AG04450 (cell line): ENCODE results near the gene TSPAN13. TPM values are rescaled to one million over a fixed set of nuclear protein-coding genes. Genes with fewer than 3 reads are reported as not detected.

ENCODE experiments used
- CTCF ChIA-PET: fragments of 300-600, 350-600 bp; formaldehyde crosslinking; extraction: SDS; loops from one replicate; lab custom pipeline; 2022; ENCODE audit warnings: antibody characterized with exemption, inconsistent platforms; lab: Charles Lee
- POLR2A ChIA-PET: fragments of 350-600 bp; formaldehyde crosslinking; extraction: SDS; loops from one replicate; lab custom pipeline; 2021; ENCODE audit warnings: antibody characterized with exemption, inconsistent platforms; lab: Yijun Ruan, JAX
- DNase-seq: peaks from one replicate; pipeline ENCODE4 v3.0.0-alpha.2; 2011; ENCODE audit warnings: low read depth, low spot score
- H3K27ac ChIP-seq: one replicate; pipeline ENCODE4 v1.5.1; 2012; ENCODE audit warnings: low read depth, low read length, control low read depth
- H3K27me3 ChIP-seq: one replicate; pipeline ENCODE4 v1.6.0; 2012; ENCODE audit warnings: low read length; ENCODE audit not compliant: control insufficient read depth, insufficient read depth
- H3K4me3 ChIP-seq: 2 replicates; pipeline ENCODE4 v1.5.1; 2011; ENCODE audit warnings: mild to moderate bottlenecking, low read depth, low read length, control low read depth
- H3K9me3 ChIP-seq: 2 replicates; pipeline ENCODE4 v1.5.1; 2012; ENCODE audit warnings: low read length; ENCODE audit not compliant: control insufficient read depth, insufficient read depth
- CTCF ChIP-seq: IDR thresholded peaks from 2 replicates; pipeline ENCODE4 v1.5.1; 2011; ENCODE audit warnings: low read depth, low read length, control low read depth, inconsistent platforms
- polyA plus RNA-seq: library from polyadenylated mRNA; depleted of rRNA; stranded (reverse); fragments of >200 nt; gene quantifications from 2 replicates; pipeline ENCODE4 v1.2.3, GENCODE V29; 2011

Gene TSPAN13
- polyA plus RNA-seq, 1 experiment, result 10.1 TPM

GRCh38 chr7:16738011-16738688, 15.4 kb upstream of the TSPAN13 start:
- no peak for TF ChIP-seq CTCF
- CTCF ChIA-PET, result no interaction called here
- POLR2A ChIA-PET, result no interaction called here
- no peak for DNase-seq
- Histone ChIP-seq H3K9me3 (no peaks in the 10 kb centered on the region), H3K27ac (no peak overlapping the region), H3K4me3 (no peak overlapping the region), H3K27me3 (no peaks in the 10 kb centered on the region)

- peak; percentile 90 for DNase-seq
- ChIA-PET CTCF (interaction anchor here (0.7 to 1.2 kb wide), 2 partner anchors 14 to 66 kb away, joined by 3 to 5 read pairs; partner anchors contain the start of gene TSPAN13), POLR2A (interaction anchor here (0.6 to 1.3 kb wide), 2 partner anchors 95 to 414 kb away, joined by 3 read pairs; partner anchors contain the start of gene ANKMY2)
- TF ChIP-seq CTCF, result no peak
- Histone ChIP-seq H3K27me3 (no peaks in the 10 kb centered on the region), H3K27ac (peak overlapping the region; percentile 77), H3K9me3 (no peaks in the 10 kb centered on the region; the same call in 1 of the 2 replicates), H3K4me3 (no peak overlapping the region)
These were observed 13.5 kb upstream of the TSPAN13 start for GRCh38 chr7:16739863-16740622.

- no peak overlapping the region for H3K27ac ChIP-seq
- POLR2A ChIA-PET, result interaction anchor here (0.6 to 1.3 kb wide), 2 partner anchors 95 to 413 kb away, joined by 3 read pairs; partner anchors contain the start of gene ANKMY2
These were observed 13.0 kb upstream of the TSPAN13 start for GRCh38 chr7:16740623-16740953.

GRCh38 chr7:16740996-16741395, 12.6 kb upstream of the TSPAN13 start:
- no peak for DNase-seq
- Histone ChIP-seq H3K27me3 (no peaks in the 10 kb centered on the region), H3K9me3 (no peaks in the 10 kb centered on the region; the same call in 1 of the 2 replicates), H3K27ac (no peak overlapping the region), H3K4me3 (no peak overlapping the region)
- ChIA-PET POLR2A (no interaction called here), CTCF (no interaction called here)
- no peak for TF ChIP-seq CTCF

More at GRCh38 chr7:16740623-16740953, 13.0 kb upstream of the TSPAN13 start:
- no peak for TF ChIP-seq CTCF
- Histone ChIP-seq H3K27me3 (no peaks in the 10 kb centered on the region), H3K9me3 (no peaks in the 10 kb centered on the region; the same call in 1 of the 2 replicates), H3K4me3 (no peak overlapping the region)
- no peak for DNase-seq
- CTCF ChIA-PET, result interaction anchor here (0.7 to 1.2 kb wide), 2 partner anchors 14 to 65 kb away, joined by 3 to 5 read pairs; partner anchors contain the start of gene TSPAN13

- ChIA-PET POLR2A (no interaction called here), CTCF (no interaction called here)
- DNase-seq, result no peak
- Histone ChIP-seq H3K4me3 (no peak overlapping the region), H3K27ac (no peak overlapping the region), H3K27me3 (no peaks in the 10 kb centered on the region), H3K9me3 (no peaks in the 10 kb centered on the region; the same call in 1 of the 2 replicates)
- TF ChIP-seq CTCF, result no peak
These were observed 11.9 kb upstream of the TSPAN13 start for GRCh38 chr7:16741676-16742075.
